ENCODE results near the gene USP12. TPM values are rescaled to one million over a fixed set of nuclear protein-coding genes. Genes with fewer than 3 reads are reported as not detected.

The USP12 gene
- total RNA-seq, 1 donor from 2014 or later: 21.4 TPM

GRCh38 chr13:27208514-27208913 is 36.9 kb upstream of the USP12 start:
- Mint-ChIP-seq H3K27ac (ENCODE audit: unreplicated experiment) (no peak overlapping the region), H3K4me1 (no peaks in the 10 kb centered on the region), H3K36me3 (ENCODE audit: low read depth) (peaks cover 5% of the 10 kb centered on the region), H3K27me3 (ENCODE audit: low read depth) (no peaks in the 10 kb centered on the region), H3K9me3 (peaks cover 7% of the 10 kb centered on the region), H3K4me3 (no peak overlapping the region)
- no peak for TF ChIP-seq CTCF (conservative IDR thresholded peaks at IDR 0.05)
- no peak for DNase-seq (ENCODE audit: low read depth, low spot score)

DNA sequence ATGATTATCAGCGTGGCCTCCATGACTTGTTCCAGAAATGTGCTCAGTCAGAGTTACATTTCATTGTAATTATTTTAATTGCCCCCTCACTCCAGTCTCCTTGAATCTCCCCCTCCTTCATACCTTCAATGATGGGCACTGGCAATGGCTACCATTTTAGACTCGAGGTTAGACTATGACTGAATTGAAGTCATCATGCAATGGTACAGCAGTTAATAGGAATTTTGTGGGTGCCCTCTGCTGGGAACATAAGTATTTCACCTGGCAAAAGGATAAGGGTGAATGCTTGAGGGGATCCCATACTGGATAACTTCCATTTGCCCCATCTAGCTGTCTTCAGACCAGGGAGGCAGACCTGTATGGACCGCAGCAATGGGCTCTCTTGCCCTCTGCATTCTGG is 32.2 kb upstream of the USP12 start:
- no peaks in the 10 kb centered on the region for H3K4me1 Mint-ChIP-seq
- H3K4me3 Mint-ChIP-seq: no peak overlapping the region
- H3K27me3 Mint-ChIP-seq (ENCODE audit: low read depth): no peaks in the 10 kb centered on the region
- H3K9me3 Mint-ChIP-seq: peaks cover 3% of the 10 kb centered on the region
- no peak overlapping the region for H3K27ac Mint-ChIP-seq (ENCODE audit: unreplicated experiment)
- no peak for DNase-seq (ENCODE audit: low read depth, low spot score)
- no peak for TF ChIP-seq CTCF (conservative IDR thresholded peaks at IDR 0.05)
- no peaks in the 10 kb centered on the region for H3K36me3 Mint-ChIP-seq (ENCODE audit: low read depth)

- TF ChIP-seq CTCF (conservative IDR thresholded peaks at IDR 0.05): no peak
- DNase-seq (ENCODE audit: low read depth, low spot score): no peak
- H3K27ac Mint-ChIP-seq (ENCODE audit: unreplicated experiment): no peak overlapping the region
- peaks cover 5% of the 10 kb centered on the region for H3K9me3 Mint-ChIP-seq
- H3K4me3 Mint-ChIP-seq: no peak overlapping the region
- no peaks in the 10 kb centered on the region for H3K4me1 Mint-ChIP-seq
- no peaks in the 10 kb centered on the region for H3K27me3 Mint-ChIP-seq (ENCODE audit: low read depth)
- H3K36me3 Mint-ChIP-seq (ENCODE audit: low read depth): no peaks in the 10 kb centered on the region
These were observed 31.6 kb upstream of the USP12 start for GRCh38 chr13:27203186-27203585.

DNA sequence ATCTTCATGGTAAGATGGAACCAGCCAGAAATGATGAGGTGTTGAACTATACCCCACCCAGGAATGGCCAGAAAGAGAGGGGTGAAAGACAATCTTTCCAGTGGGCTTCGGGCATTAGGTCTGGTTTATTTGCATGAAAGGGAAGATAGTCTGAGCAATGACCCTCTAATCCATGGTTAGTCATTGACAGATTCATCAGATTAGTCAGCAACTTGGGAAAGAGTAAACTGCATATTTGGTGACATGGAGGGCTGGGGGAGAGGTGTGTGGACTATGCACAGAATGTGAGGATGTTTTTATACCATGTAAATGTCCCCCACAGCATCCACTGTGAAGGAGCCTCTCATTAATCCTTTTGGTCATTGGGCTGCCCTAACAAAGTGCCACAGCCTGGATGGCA is 30.1 kb upstream of the USP12 start:
- Mint-ChIP-seq H3K27ac (ENCODE audit: unreplicated experiment) (no peak overlapping the region), H3K9me3 (peaks cover 10% of the 10 kb centered on the region), H3K36me3 (ENCODE audit: low read depth) (no peaks in the 10 kb centered on the region), H3K27me3 (ENCODE audit: low read depth) (no peaks in the 10 kb centered on the region), H3K4me3 (no peak overlapping the region), H3K4me1 (no peaks in the 10 kb centered on the region)
- no peak for DNase-seq (ENCODE audit: low read depth, low spot score)
- TF ChIP-seq CTCF (conservative IDR thresholded peaks at IDR 0.05): no peak

DNA sequence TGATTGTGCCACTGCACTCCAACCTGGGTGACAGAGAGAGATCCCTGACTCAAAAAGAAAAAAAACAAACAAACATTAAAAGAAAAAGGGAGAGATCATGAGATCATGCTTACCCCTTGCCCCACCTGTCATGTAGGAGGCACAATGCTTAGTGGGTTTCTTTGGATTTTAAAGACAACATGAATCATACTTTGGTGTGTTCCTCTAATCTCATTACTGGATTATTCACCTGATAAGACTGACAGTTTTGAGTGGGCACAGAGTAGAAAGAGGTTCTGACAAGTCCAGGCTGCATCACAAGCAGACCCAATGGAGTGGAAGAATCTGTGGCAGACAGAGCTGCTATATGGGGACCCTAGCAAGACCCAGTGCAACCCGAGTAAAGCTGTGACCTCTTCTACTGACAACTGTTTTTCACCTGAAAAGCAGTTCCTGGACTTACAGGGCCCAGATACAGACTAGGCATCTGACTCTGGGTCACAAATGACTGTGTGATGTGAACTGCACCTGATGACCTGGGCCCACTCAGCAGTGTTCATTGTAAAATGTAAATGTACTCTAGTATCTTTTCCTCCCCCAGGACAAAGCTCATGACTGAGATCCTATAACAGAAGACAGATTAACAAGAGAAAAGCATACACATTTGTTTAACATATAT is 28.9 kb upstream of the USP12 start:
- DNase-seq (ENCODE audit: low read depth, low spot score): no peak
- no peak overlapping the region for H3K4me3 Mint-ChIP-seq
- H3K4me1 Mint-ChIP-seq: no peaks in the 10 kb centered on the region
- peaks cover 10% of the 10 kb centered on the region for H3K9me3 Mint-ChIP-seq
- no peak for TF ChIP-seq CTCF (conservative IDR thresholded peaks at IDR 0.05)
- peaks cover 3% of the 10 kb centered on the region for H3K27me3 Mint-ChIP-seq (ENCODE audit: low read depth)
- H3K36me3 Mint-ChIP-seq (ENCODE audit: low read depth): no peaks in the 10 kb centered on the region
- H3K27ac Mint-ChIP-seq (ENCODE audit: unreplicated experiment): no peak overlapping the region

All from neural crest cell (in vitro differentiated cells).